Measurements from ENCODE around the gene SH2D3A. TPM values are rescaled to one million over a fixed set of nuclear protein-coding genes. Genes with fewer than 3 reads are reported as not detected.

The SH2D3A gene
- total RNA-seq, 1 experiment from 2014 or later, result 17.9 TPM

DNA sequence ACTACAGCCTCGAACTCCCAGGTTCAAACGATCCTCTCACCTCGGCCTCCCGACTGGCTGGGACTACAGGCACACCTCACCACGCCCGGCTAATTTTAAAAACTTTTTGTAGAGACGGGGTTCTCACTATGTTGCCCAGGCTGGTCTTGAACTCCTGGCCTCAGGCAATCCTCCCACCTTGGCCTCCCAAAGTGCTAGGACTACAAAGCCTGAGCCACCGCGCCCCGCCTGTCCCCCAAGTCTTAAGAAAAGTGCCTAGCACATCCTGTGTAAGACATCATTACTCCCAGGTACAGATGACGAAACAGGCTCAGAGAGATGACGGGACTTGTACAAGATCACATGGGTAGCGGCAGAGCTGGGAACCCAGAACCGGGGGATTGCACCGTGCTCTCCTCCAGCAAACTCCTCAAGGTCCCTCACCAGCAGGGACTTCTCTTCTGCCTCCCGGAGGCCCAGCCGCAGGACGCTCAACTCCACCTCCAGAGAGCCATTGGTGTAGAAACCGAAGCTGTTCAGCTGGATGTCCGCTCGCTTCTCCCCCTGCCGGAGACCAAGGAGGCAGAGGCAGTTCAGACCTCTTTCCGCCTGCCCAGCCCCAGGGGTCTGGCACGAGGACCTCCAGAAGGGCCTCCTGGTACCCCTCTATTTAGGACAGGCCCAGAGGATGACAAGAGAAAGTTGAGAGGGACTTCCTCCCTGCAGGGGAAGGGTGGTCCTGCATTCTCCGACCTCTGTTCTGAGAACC, 30.9 kb downstream of the SH2D3A start:
- H2BK12ac ChIP-seq (ENCODE audit: insufficient read length, low read depth, low read length), result no peak overlapping the region
- no CpG with 5 or more reads among the region's 25 CpGs for WGBS (ENCODE audit: extremely low coverage, insufficient read length, low lambda C conversion rate)

More for the DNA sequence above, 30.9 kb downstream of the SH2D3A start:
- Histone ChIP-seq H3K14ac (ENCODE audit: insufficient read depth, low read length) (peak overlapping the region; percentile 45; the same call in 1 of the 2 replicates), H3K9me3 (ENCODE audit: control insufficient read depth, low read depth, low read length) (no peaks in the 10 kb centered on the region), H3K56ac (ENCODE audit: insufficient read length, low read depth, low read length) (no peak overlapping the region), H2AFZ (ENCODE audit: low read length) (no peak overlapping the region), H4K91ac (ENCODE audit: insufficient read length, low read depth, low read length) (no peak overlapping the region), H2AK5ac (ENCODE audit: insufficient read length, low read length) (no peak overlapping the region), H3T11ph (ENCODE audit: low read length) (no peak overlapping the region), H4K20me1 (ENCODE audit: control insufficient read depth, insufficient read depth, insufficient read length) (peaks cover 2% of the 10 kb centered on the region), H3K79me1 (ENCODE audit: insufficient read depth, low read depth, low read length, poor library complexity, severe bottlenecking) (no peaks in the 10 kb centered on the region), H2BK15ac (ENCODE audit: low read depth, low read length) (no peak overlapping the region; the same call in 1 of the 2 replicates), H3K4me2 (ENCODE audit: insufficient read depth, insufficient read length, low read length) (peak overlapping the region; percentile 97), H4K5ac (ENCODE audit: insufficient read length, low read depth, low read length) (no peak overlapping the region), H3K9ac (ENCODE audit: extremely low read depth, insufficient read length, low read length) (peak overlapping the region; percentile 47), H3K23me2 (ENCODE audit: insufficient read length, low read depth, low read length, poor library complexity, severe bottlenecking) (peaks cover 25% of the 10 kb centered on the region), H3K18ac (ENCODE audit: insufficient read length, low read depth, low read length) (peak overlapping the region; percentile 27), H2BK20ac (ENCODE audit: low read depth, low read length, poor library complexity, severe bottlenecking) (no peak overlapping the region), H3K4me1 (ENCODE audit: insufficient read depth, low read length) (peaks cover 7% of the 10 kb centered on the region; the same call in 1 of the 2 replicates), H4K8ac (replicated peaks; ENCODE audit: insufficient read length, low read depth, low read length) (no peak overlapping the region), H3K4ac (ENCODE audit: low read depth, low read length) (no peak overlapping the region), H2BK120ac (ENCODE audit: low read depth, low read length, poor library complexity, severe bottlenecking) (no peak overlapping the region), H3K23ac (ENCODE audit: insufficient read length, low read depth, low read length) (no peak overlapping the region), H3K27ac (ENCODE audit: insufficient read length, low read depth, low read length) (peak overlapping the region; percentile 42), H3K79me2 (ENCODE audit: insufficient read depth, low read length) (no peaks in the 10 kb centered on the region; the same call in 1 of the 2 replicates), H2BK5ac (ENCODE audit: insufficient read length, low read length) (no peak overlapping the region), H3K27me3 (ENCODE audit: insufficient read depth, low read length) (no peaks in the 10 kb centered on the region)
- Mint-ChIP-seq H3K36me3 (ENCODE audit: insufficient read depth in 1 of 3, low read depth in 3 of 3) (peaks cover 7 to 16% (median 12%) of the 10 kb centered on the region in 3 experiments), H3K4me3 (peak overlapping the region; percentile 88 to 97), H3K27me3 (ENCODE audit: low read depth) (no peaks in the 10 kb centered on the region), H3K27ac (peak overlapping the region; percentile 91 to 98 (median 97)), H3K9me3 (no peaks in the 10 kb centered on the region), H3K4me1 (peaks cover 32 to 41% of the 10 kb centered on the region in 2 experiments)
- TF ChIP-seq, protein P1, sequence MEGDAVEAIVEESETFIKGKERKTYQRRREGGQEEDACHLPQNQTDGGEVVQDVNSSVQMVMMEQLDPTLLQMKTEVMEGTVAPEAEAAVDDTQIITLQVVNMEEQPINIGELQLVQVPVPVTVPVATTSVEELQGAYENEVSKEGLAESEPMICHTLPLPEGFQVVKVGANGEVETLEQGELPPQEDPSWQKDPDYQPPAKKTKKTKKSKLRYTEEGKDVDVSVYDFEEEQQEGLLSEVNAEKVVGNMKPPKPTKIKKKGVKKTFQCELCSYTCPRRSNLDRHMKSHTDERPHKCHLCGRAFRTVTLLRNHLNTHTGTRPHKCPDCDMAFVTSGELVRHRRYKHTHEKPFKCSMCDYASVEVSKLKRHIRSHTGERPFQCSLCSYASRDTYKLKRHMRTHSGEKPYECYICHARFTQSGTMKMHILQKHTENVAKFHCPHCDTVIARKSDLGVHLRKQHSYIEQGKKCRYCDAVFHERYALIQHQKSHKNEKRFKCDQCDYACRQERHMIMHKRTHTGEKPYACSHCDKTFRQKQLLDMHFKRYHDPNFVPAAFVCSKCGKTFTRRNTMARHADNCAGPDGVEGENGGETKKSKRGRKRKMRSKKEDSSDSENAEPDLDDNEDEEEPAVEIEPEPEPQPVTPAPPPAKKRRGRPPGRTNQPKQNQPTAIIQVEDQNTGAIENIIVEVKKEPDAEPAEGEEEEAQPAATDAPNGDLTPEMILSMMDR (conservative IDR thresholded peaks at IDR 0.05), result peak; percentile 61; the same call in 2 of the 3 replicates
- peak; percentile 89 for DNase-seq
